HepG2 (cell line): Measurements from ENCODE around the gene GAL3ST2. TPM values are rescaled to one million over a fixed set of nuclear protein-coding genes. Genes with fewer than 3 reads are reported as not detected.

ENCODE experiments used
- ATAC-seq: fragments of 200-7000 bp; cut with Tn5 transposase; 3 replicates; pipeline ENCODE4 v1.9.1; 2020; ENCODE audit warnings: mild to moderate bottlenecking, moderate library complexity
- BruUV-seq: library from RNA; stranded (reverse); fragments of 400-500 nt; replicated peaks from 2 replicates; lab custom pipeline; 2021; lab: Mats Ljungman, UMichigan
- CTCF ChIA-PET: fragments of 300-600 bp; formaldehyde crosslinking; extraction: SDS; loops from one replicate; lab custom pipeline; 2021; ENCODE audit warnings: low total read pairs, inconsistent platforms, low intra/inter-chr PET ratio; lab: Yijun Ruan, JAX
- POLR2A ChIA-PET: fragments of 350-600 bp; sonication (Branson Sonifier 250); formaldehyde crosslinking; loops from one replicate; lab custom pipeline; 2020; ENCODE audit warnings: antibody characterized with exemption, inconsistent platforms; lab: Yijun Ruan, JAX
- DNase-seq: peaks from one replicate; pipeline ENCODE4 v3.0.0-alpha.2; 2015; ENCODE audit warnings: low spot score
- FAIRE-seq: peaks from 3 replicates; lab custom pipeline; 2011; peaks lifted over from hg19 to GRCh38; lab: Jason Lieb, UNC
- H2AFZ ChIP-seq: one replicate; pipeline ENCODE4 v1.6.1; 2011; ENCODE audit warnings: low read length, inconsistent platforms
- H3K27ac ChIP-seq: fragments of 300-600 bp; 3 replicates; pipeline ENCODE4 v1.8.0; 2011; ENCODE audit warnings: mixed run types, mild to moderate bottlenecking, mixed read lengths, low read length, inconsistent platforms; ENCODE audit not compliant: insufficient read depth; ENCODE audit errors: extremely low read length
- H3K27me3 ChIP-seq, 2 experiments: fragments of 200-600 bp in 1 of 2; 2 replicates in 1 of 2; 3 replicates in 1 of 2; pipeline versions ENCODE4 v1.6.0 to v1.8.0; 2011; ENCODE audit warnings: low read length in 2 of 2, mild to moderate bottlenecking in 2 of 2, moderate library complexity in 2 of 2, inconsistent platforms in 1 of 2; ENCODE audit not compliant: insufficient read depth in 2 of 2, control insufficient read depth in 1 of 2
- H3K36me3 ChIP-seq, 2 experiments: fragments of 200-600 bp in 1 of 2; replicated peaks in 1 of 2; 2 replicates in 1 of 2; 3 replicates in 1 of 2; pipeline versions ENCODE4 v1.5.1 to v1.8.0; 2011; ENCODE audit warnings: low read length in 2 of 2, inconsistent platforms in 1 of 2; ENCODE audit not compliant: insufficient read depth in 2 of 2, control insufficient read depth in 1 of 2
- H3K4me1 ChIP-seq: 2 replicates; pipeline ENCODE4 v1.5.1; 2012; ENCODE audit warnings: low read length, inconsistent platforms; ENCODE audit not compliant: insufficient read depth
- H3K4me2 ChIP-seq: 2 replicates; pipeline ENCODE4 v1.6.0; 2011; ENCODE audit warnings: low read depth, low read length, inconsistent platforms
- H3K4me3 ChIP-seq, 3 experiments: fragments of 200-600 bp in 1 of 3; sonication (generic), shearing (Covaris generic) in 1 of 3; replicated peaks in 1 of 3; 2 replicates each; pipeline ENCODE4 v1.5.1; 2011 to 2016; ENCODE audit warnings: low read length in 3 of 3, inconsistent platforms in 2 of 3, low read depth in 2 of 3, mild to moderate bottlenecking in 2 of 3, control low read depth in 1 of 3, mixed read lengths in 1 of 3; ENCODE audit not compliant: insufficient read depth in 1 of 3
- H3K79me2 ChIP-seq: one replicate; pipeline ENCODE4 v1.6.1; 2011; ENCODE audit warnings: low read length, inconsistent platforms; ENCODE audit not compliant: insufficient read depth
- H3K9ac ChIP-seq: 2 replicates; pipeline ENCODE4 v1.6.0; 2011; ENCODE audit warnings: mild to moderate bottlenecking, low read depth, low read length, inconsistent platforms; ENCODE audit not compliant: insufficient read depth
- H3K9me3 ChIP-seq: 2 replicates; pipeline ENCODE4 v1.5.1; 2012; ENCODE audit warnings: mild to moderate bottlenecking, low read length
- H4K20me1 ChIP-seq: 2 replicates; pipeline ENCODE4 v1.6.0; 2011; ENCODE audit warnings: inconsistent platforms, mild to moderate bottlenecking, low read length, moderate library complexity; ENCODE audit not compliant: insufficient read depth
- DNMT1 ChIP-seq: sonication (generic); formaldehyde crosslinking; IDR thresholded peaks from 2 replicates; pipeline ENCODE4 v1.5.1; 2020; ENCODE audit warnings: mild to moderate bottlenecking, missing genetic modification reagents
- DPF2 ChIP-seq: sonication (generic); formaldehyde crosslinking; IDR thresholded peaks from 2 replicates; pipeline ENCODE4 v1.4.0; 2020; ENCODE audit warnings: mild to moderate bottlenecking, low read depth, missing genetic modification reagents, borderline replicate concordance
- FOXC1 ChIP-seq: sonication (generic); formaldehyde crosslinking; IDR thresholded peaks from 2 replicates; pipeline ENCODE4 v1.8.0; 2022; ENCODE audit warnings: mild to moderate bottlenecking, missing genetic modification reagents, borderline replicate concordance
- IKZF4 ChIP-seq: sonication (generic); formaldehyde crosslinking; IDR thresholded peaks from 2 replicates; pipeline ENCODE4 v1.5.1; 2020; ENCODE audit warnings: borderline replicate concordance, mild to moderate bottlenecking, low read depth, missing genetic modification reagents; ENCODE audit errors: not compliant biosample characterization
- KLF6 ChIP-seq: IDR thresholded peaks from 2 replicates; pipeline ENCODE4 v1.8.0; 2016; ENCODE audit warnings: missing biosample characterization, missing genetic modification reagents
- RCOR2 ChIP-seq: IDR thresholded peaks from 2 replicates; pipeline ENCODE4 v1.6.1; 2016; ENCODE audit warnings: missing biosample characterization, missing genetic modification reagents
- SP1 ChIP-seq, 2 experiments: fragments of 450-650 bp in 1 of 2; sonication (generic) in 1 of 2; formaldehyde crosslinking in 1 of 2; IDR thresholded peaks; 2 replicates each; pipeline versions ENCODE4 v1.4.0 to v1.6.1; 2016 to 2020; ENCODE audit warnings: missing genetic modification reagents in 1 of 2
- ZNF841 ChIP-seq: sonication (generic); formaldehyde crosslinking; IDR thresholded peaks from 2 replicates; pipeline ENCODE4 v1.8.1; 2023; ENCODE audit warnings: missing genetic modification reagents, borderline replicate concordance
- WGBS: methylation state at CpG from one replicate; pipeline ENCODE4 v1.1.6; 2017; ENCODE audit warnings: low lambda C conversion rate; 5-methylcytosine and 5-hydroxymethylcytosine counted together
- in situ Hi-C: cut with HindIII; loops from 2 replicates; pipeline ENCODE4 v1.10.0; 2017; ENCODE audit warnings: low pct_unique_long_range_greater_than_20kb; ENCODE audit not compliant: extremely low pct_ligation_motif_present
- intact Hi-C: fragments of 100-400 bp; cut with micrococcal nuclease; formaldehyde crosslinking; loops from one replicate; pipeline ENCODE4 v1.10.0; 2022; ENCODE audit not compliant: unreplicated experiment
- polyA plus RNA-seq, 8 experiments: library from polyadenylated mRNA; depleted of rRNA in 3 of 8; stranded (reverse) in 7 of 8; unstranded in 1 of 8; fragments of >200 nt; fragmentation: Illumina TruSeq in 4 of 8; extraction: Trizol in 4 of 8; gene quantifications; 2 replicates each; pipeline versions ENCODE4 v1.2.1 to v1.2.3, GENCODE V29; 2011 to 2016; ENCODE audit warnings: low read depth in 4 of 8, missing spikeins in 1 of 8, mixed read lengths in 1 of 8; ENCODE audit not compliant: insufficient read depth in 1 of 8
- total RNA-seq, 5 experiments: library from RNA; depleted of rRNA; stranded (reverse); fragments of >200 nt; fragmentation: Illumina TruSeq; extraction: Trizol; gene quantifications; 2 replicates each; pipeline ENCODE4 v1.2.3, GENCODE V29; 2016; ENCODE audit warnings: low read depth in 1 of 5
- TF ChIP-seq, protein P1 (sequence below): sonication (generic); formaldehyde crosslinking; IDR thresholded peaks from 2 replicates; pipeline ENCODE4 v1.4.0; 2020; ENCODE audit warnings: missing genetic modification reagents, low read depth, mild to moderate bottlenecking, borderline replicate concordance
- TF ChIP-seq, protein P2 (sequence below): sonication (generic); formaldehyde crosslinking; IDR thresholded peaks from 2 replicates; pipeline ENCODE4 v1.4.0; 2020; ENCODE audit warnings: mild to moderate bottlenecking, low read depth, missing genetic modification reagents
- TF ChIP-seq, protein P3 (sequence below): sonication (generic); formaldehyde crosslinking; IDR thresholded peaks from 2 replicates; pipeline ENCODE4 v1.4.0; 2020; ENCODE audit warnings: missing genetic modification reagents
- TF ChIP-seq, protein P4 (sequence below): sonication (generic); formaldehyde crosslinking; IDR thresholded peaks from 2 replicates; pipeline ENCODE4 v1.8.0; 2023; ENCODE audit warnings: mild to moderate bottlenecking, missing genetic modification reagents
- TF ChIP-seq, protein P5 (sequence below): sonication (generic); formaldehyde crosslinking; IDR thresholded peaks from 2 replicates; pipeline ENCODE4 v1.4.0; 2020; ENCODE audit warnings: missing genetic modification reagents
- TF ChIP-seq, protein P6 (sequence below): sonication (generic); formaldehyde crosslinking; IDR thresholded peaks from 2 replicates; pipeline ENCODE4 v1.4.0; 2020; ENCODE audit warnings: missing genetic modification reagents

The GAL3ST2 gene
- total and polyA plus RNA-seq, 2 of the 13 experiments (the other 11 are each of a cell fraction or from before 2014, with no cell fraction given): 0.17 to 0.20 TPM

DNA sequence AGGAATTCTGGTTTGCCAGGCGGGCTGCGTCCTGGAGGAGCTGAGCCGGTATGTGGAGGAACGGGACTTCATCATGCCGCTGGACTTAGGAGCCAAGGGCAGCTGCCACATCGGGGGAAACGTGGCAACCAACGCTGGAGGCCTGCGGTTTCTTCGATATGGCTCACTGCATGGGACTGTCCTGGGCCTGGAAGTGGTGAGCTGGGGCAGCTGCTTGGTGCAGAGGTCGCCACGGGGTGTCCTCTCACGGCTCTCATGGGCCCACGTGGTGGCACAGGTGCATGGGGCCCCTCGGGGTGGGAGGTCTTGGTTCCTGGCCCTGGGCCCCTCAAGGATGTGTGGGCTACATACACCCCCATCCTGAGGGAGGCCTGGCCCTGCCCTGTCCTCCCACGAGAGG, 33.0 kb upstream of the GAL3ST2 start:
- Histone ChIP-seq H3K27ac (no peak overlapping the region), H3K9ac (no peak overlapping the region), H4K20me1 (no peaks in the 10 kb centered on the region), H3K4me2 (no peak overlapping the region), H2AFZ (no peak overlapping the region), H3K4me3 (no peak overlapping the region), H3K27me3 (no peaks in the 10 kb centered on the region; a peak in 1 of 5 replicates), H3K36me3 (peaks cover 10 to 32% of the 10 kb centered on the region in 2 experiments; a peak in 4 of 5 replicates), H3K9me3 (no peaks in the 10 kb centered on the region), H3K79me2 (no peaks in the 10 kb centered on the region), H3K4me1 (peaks cover 27% of the 10 kb centered on the region)
- no TSS peak for BruUV-seq
- intact Hi-C loops: no loop called here
- POLR2A ChIA-PET: interaction anchor here (1.6 to 1.7 kb wide), 2 partner anchors 9 to 28 kb away, joined by 5 to 7 read pairs; partner anchors contain the start of gene D2HGDH
- DNase-seq (no peak), ATAC-seq (no peak), FAIRE-seq (no peak)
- WGBS: 97% methylated on average over 12 of the region's 16 CpGs
- in situ Hi-C loops: no loop called here
- CTCF ChIA-PET: no interaction called here
- TF ChIP-seq IKZF4 (CRISPR knock-in tag) (no peak), SP1 (IDR thresholded peaks at IDR 0.05) (no peak), SP1 (CRISPR knock-in tag; IDR thresholded peaks at IDR 0.05) (no peak), ZNF841 (no peak), RCOR2 (CRISPR knock-in tag) (no peak), DPF2 (CRISPR knock-in tag) (no peak), FOXC1 (CRISPR knock-in tag) (no peak), KLF6 (CRISPR knock-in tag) (no peak), DNMT1 (CRISPR knock-in tag) (no peak)
- TF ChIP-seq, protein P1, sequence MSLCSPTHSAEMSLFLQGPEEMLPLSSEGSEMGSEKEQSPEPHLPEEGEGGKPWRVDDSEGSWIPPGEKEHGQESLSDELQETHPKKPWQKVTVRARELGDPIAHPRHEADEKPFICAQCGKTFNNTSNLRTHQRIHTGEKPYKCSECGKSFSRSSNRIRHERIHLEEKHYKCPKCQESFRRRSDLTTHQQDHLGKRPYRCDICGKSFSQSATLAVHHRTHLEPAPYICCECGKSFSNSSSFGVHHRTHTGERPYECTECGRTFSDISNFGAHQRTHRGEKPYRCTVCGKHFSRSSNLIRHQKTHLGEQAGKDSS (CRISPR knock-in tag): no peak
- TF ChIP-seq, protein P2, sequence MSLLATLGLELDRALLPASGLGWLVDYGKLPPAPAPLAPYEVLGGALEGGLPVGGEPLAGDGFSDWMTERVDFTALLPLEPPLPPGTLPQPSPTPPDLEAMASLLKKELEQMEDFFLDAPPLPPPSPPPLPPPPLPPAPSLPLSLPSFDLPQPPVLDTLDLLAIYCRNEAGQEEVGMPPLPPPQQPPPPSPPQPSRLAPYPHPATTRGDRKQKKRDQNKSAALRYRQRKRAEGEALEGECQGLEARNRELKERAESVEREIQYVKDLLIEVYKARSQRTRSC: no peak
- TF ChIP-seq, protein P3, sequence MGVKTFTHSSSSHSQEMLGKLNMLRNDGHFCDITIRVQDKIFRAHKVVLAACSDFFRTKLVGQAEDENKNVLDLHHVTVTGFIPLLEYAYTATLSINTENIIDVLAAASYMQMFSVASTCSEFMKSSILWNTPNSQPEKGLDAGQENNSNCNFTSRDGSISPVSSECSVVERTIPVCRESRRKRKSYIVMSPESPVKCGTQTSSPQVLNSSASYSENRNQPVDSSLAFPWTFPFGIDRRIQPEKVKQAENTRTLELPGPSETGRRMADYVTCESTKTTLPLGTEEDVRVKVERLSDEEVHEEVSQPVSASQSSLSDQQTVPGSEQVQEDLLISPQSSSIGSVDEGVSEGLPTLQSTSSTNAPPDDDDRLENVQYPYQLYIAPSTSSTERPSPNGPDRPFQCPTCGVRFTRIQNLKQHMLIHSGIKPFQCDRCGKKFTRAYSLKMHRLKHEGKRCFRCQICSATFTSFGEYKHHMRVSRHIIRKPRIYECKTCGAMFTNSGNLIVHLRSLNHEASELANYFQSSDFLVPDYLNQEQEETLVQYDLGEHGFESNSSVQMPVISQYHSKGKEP: no peak
- TF ChIP-seq, protein P4, sequence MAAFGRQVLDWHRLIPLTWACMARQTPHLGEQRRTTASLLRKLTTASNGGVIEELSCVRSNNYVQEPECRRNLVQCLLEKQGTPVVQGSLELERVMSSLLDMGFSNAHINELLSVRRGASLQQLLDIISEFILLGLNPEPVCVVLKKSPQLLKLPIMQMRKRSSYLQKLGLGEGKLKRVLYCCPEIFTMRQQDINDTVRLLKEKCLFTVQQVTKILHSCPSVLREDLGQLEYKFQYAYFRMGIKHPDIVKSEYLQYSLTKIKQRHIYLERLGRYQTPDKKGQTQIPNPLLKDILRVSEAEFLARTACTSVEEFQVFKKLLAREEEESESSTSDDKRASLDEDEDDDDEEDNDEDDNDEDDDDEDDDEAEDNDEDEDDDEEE (CRISPR knock-in tag): no peak
- TF ChIP-seq, protein P5, sequence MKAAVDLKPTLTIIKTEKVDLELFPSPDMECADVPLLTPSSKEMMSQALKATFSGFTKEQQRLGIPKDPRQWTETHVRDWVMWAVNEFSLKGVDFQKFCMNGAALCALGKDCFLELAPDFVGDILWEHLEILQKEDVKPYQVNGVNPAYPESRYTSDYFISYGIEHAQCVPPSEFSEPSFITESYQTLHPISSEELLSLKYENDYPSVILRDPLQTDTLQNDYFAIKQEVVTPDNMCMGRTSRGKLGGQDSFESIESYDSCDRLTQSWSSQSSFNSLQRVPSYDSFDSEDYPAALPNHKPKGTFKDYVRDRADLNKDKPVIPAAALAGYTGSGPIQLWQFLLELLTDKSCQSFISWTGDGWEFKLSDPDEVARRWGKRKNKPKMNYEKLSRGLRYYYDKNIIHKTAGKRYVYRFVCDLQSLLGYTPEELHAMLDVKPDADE (CRISPR knock-in tag): no peak
- TF ChIP-seq, protein P6, sequence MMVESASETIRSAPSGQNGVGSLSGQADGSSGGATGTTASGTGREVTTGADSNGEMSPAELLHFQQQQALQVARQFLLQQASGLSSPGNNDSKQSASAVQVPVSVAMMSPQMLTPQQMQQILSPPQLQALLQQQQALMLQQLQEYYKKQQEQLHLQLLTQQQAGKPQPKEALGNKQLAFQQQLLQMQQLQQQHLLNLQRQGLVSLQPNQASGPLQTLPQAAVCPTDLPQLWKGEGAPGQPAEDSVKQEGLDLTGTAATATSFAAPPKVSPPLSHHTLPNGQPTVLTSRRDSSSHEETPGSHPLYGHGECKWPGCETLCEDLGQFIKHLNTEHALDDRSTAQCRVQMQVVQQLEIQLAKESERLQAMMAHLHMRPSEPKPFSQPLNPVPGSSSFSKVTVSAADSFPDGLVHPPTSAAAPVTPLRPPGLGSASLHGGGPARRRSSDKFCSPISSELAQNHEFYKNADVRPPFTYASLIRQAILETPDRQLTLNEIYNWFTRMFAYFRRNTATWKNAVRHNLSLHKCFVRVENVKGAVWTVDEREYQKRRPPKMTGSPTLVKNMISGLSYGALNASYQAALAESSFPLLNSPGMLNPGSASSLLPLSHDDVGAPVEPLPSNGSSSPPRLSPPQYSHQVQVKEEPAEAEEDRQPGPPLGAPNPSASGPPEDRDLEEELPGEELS: no peak
